CD14-positive monocyte (primary cell): ENCODE results near the gene GTPBP6. TPM values are rescaled to one million over a fixed set of nuclear protein-coding genes. Genes with fewer than 3 reads are reported as not detected.

Source experiments
- DNase-seq, 3 donors: peaks; one replicate each; pipeline ENCODE4 v3.0.0-alpha.2; 2011 to 2022
- H2AFZ ChIP-seq: 2 replicates; pipeline ENCODE4 v1.6.0; 2012; ENCODE audit warnings: mild to moderate bottlenecking, low read depth, low read length, inconsistent platforms; ENCODE audit not compliant: insufficient read depth, poor library complexity, severe bottlenecking
- H3K27ac ChIP-seq, 2 donors: 1 replicate in 1 of 2; 2 replicates in 1 of 2; pipeline ENCODE4 v1.5.1; 2012 to 2013; ENCODE audit warnings: low read length in 2 of 2, control low read depth in 1 of 2, inconsistent platforms in 1 of 2, low read depth in 1 of 2, mild to moderate bottlenecking in 1 of 2
- H3K27me3 ChIP-seq, 2 donors: one replicate each; pipeline versions ENCODE4 v1.6.0 to v1.6.1; 2011 to 2013; ENCODE audit warnings: low read length in 2 of 2; ENCODE audit not compliant: control insufficient read depth in 2 of 2, insufficient read depth in 2 of 2
- H3K36me3 ChIP-seq, 2 donors: replicated peaks in 1 of 2; 1 replicate in 1 of 2; 2 replicates in 1 of 2; pipeline versions ENCODE4 v1.5.1 to v1.6.1; 2012 to 2013; ENCODE audit warnings: low read length in 2 of 2, control low read depth in 1 of 2, inconsistent platforms in 1 of 2, mild to moderate bottlenecking in 1 of 2; ENCODE audit not compliant: insufficient read depth in 2 of 2, control insufficient read depth in 1 of 2
- H3K4me1 ChIP-seq, 2 donors: 1 replicate in 1 of 2; 2 replicates in 1 of 2; pipeline versions ENCODE4 v1.5.1 to v1.6.1; 2012 to 2013; ENCODE audit warnings: low read length in 2 of 2, control low read depth in 1 of 2, inconsistent platforms in 1 of 2, mild to moderate bottlenecking in 1 of 2, moderate library complexity in 1 of 2; ENCODE audit not compliant: insufficient read depth in 2 of 2, control insufficient read depth in 1 of 2
- H3K4me2 ChIP-seq: replicated peaks from 2 replicates; pipeline ENCODE3; 2012; ENCODE audit warnings: low read length, moderate library complexity, mild to moderate bottlenecking; ENCODE audit not compliant: poor library complexity, severe bottlenecking; ENCODE audit errors: extremely low read depth
- H3K4me3 ChIP-seq, 3 experiments: fragments of 200-600 bp in 1 of 3; sonication (generic) in 1 of 3; replicated peaks in 1 of 3; 1 replicate in 2 of 3; 2 replicates in 1 of 3; pipeline ENCODE4 v1.5.1; 2011 to 2013; ENCODE audit warnings: low read length in 3 of 3, mild to moderate bottlenecking in 3 of 3, control low read depth in 2 of 3, low read depth in 2 of 3, inconsistent platforms in 1 of 3, moderate library complexity in 1 of 3
- H3K79me2 ChIP-seq: 2 replicates; pipeline ENCODE4 v1.6.0; 2012; ENCODE audit warnings: mild to moderate bottlenecking, control low read depth, inconsistent platforms, low read length, moderate library complexity; ENCODE audit not compliant: insufficient read depth
- H3K9ac ChIP-seq: 2 replicates; pipeline ENCODE4 v1.6.0; 2017; ENCODE audit warnings: low read length, mild to moderate bottlenecking; ENCODE audit not compliant: insufficient read depth, poor library complexity, severe bottlenecking
- H3K9me3 ChIP-seq, 2 donors: replicated peaks in 1 of 2; 1 replicate in 1 of 2; 2 replicates in 1 of 2; pipeline versions ENCODE4 v1.5.1 to v1.6.1; 2012 to 2013; ENCODE audit warnings: low read length in 2 of 2, control low read depth in 1 of 2; ENCODE audit not compliant: control insufficient read depth in 1 of 2, insufficient read depth in 1 of 2
- H4K20me1 ChIP-seq: 2 replicates; pipeline ENCODE4 v1.6.0; 2012; ENCODE audit warnings: mild to moderate bottlenecking, low read length, control low read depth, moderate library complexity; ENCODE audit not compliant: insufficient read depth
- H3K27ac Mint-ChIP-seq, 7 donors: one replicate each; pipeline ENCODE4 v1.8.0; 2020; ENCODE audit warnings: mild to moderate bottlenecking in 7 of 7, mixed read lengths in 7 of 7, moderate library complexity in 6 of 7, inconsistent platforms in 2 of 7
- H3K27me3 Mint-ChIP-seq, 3 donors: one replicate each; pipeline ENCODE4 v1.8.0; 2021 to 2022; ENCODE audit warnings: low read depth in 3 of 3, mild to moderate bottlenecking in 3 of 3, mixed read lengths in 3 of 3, moderate library complexity in 3 of 3, inconsistent platforms in 1 of 3
- H3K36me3 Mint-ChIP-seq, 2 donors: one replicate each; pipeline ENCODE4 v1.8.0; 2020; ENCODE audit warnings: mixed read lengths in 2 of 2, inconsistent platforms in 1 of 2, mild to moderate bottlenecking in 1 of 2
- H3K4me1 Mint-ChIP-seq: one replicate; pipeline ENCODE4 v1.8.0; 2020; ENCODE audit warnings: mild to moderate bottlenecking, mixed read lengths
- H3K4me3 Mint-ChIP-seq, 2 donors: one replicate each; pipeline ENCODE4 v1.8.0; 2020; ENCODE audit warnings: mild to moderate bottlenecking in 2 of 2, mixed read lengths in 2 of 2, moderate library complexity in 1 of 2
- H3K9me3 Mint-ChIP-seq, 7 donors: one replicate each; pipeline ENCODE4 v1.8.0; 2020 to 2022; ENCODE audit warnings: mixed read lengths in 7 of 7, mild to moderate bottlenecking in 6 of 7, moderate library complexity in 6 of 7, inconsistent platforms in 2 of 7
- CTCF ChIP-seq: fragments of 200-600 bp; IDR thresholded peaks from one replicate; pipeline ENCODE4 v1.8.0; 2022; ENCODE audit warnings: antibody characterized with exemption, mild to moderate bottlenecking
- WGBS: methylation state at CpG from one replicate; pipeline ENCODE4 v1.1.5; 2013; ENCODE audit warnings: missing lambda C conversion rate; ENCODE audit not compliant: insufficient coverage; 5-methylcytosine and 5-hydroxymethylcytosine counted together
- intact Hi-C, 2 donors: fragments of 100-400 bp; cut with micrococcal nuclease; formaldehyde crosslinking; loops; one replicate each; pipeline versions ENCODE4 v1.15.0 to v1.15.1; 2023
- polyA plus RNA-seq, 3 donors: library from polyadenylated mRNA; depleted of rRNA in 1 of 3; unstranded in 2 of 3; stranded (reverse) in 1 of 3; fragments of 300-500 nt in 2 of 3; fragments of >200 nt in 1 of 3; fragmentation: Illumina TruSeq in 2 of 3; gene quantifications; 1 replicate in 2 of 3; 2 replicates in 1 of 3; pipeline ENCODE4 v1.2.3, GENCODE V29; 2012 to 2021

GTPBP6 gene
- polyA plus RNA-seq, 3 donors, result 17.2 to 39.3 (median 27.0) TPM

GRCh38 chrX:340641-341423, 22.2 kb upstream of the GTPBP6 start:
- Histone ChIP-seq H3K27ac (no peak overlapping the region), H3K4me1 (no peaks in the 10 kb centered on the region), H3K27me3 (no peaks in the 10 kb centered on the region), H3K36me3 (peaks cover 6 to 40% of the 10 kb centered on the region in 2 donors), H3K4me2 (no peak overlapping the region), H3K4me3 (no peak overlapping the region), H3K9me3 (peaks cover 49 to 75% of the 10 kb centered on the region in 2 donors), H3K9ac (no peak overlapping the region), H4K20me1 (no peaks in the 10 kb centered on the region), H3K79me2 (no peaks in the 10 kb centered on the region), H2AFZ (no peak overlapping the region)
- no peak for TF ChIP-seq CTCF
- 96% methylated on average over 37 of the region's 52 CpGs for WGBS
- Mint-ChIP-seq H3K27ac (no peak overlapping the region), H3K36me3 (peaks cover 38 to 50% of the 10 kb centered on the region in 2 donors), H3K27me3 (peaks cover 0 to 6% (median 0%) of the 10 kb centered on the region in 3 donors), H3K4me3 (no peak overlapping the region), H3K4me1 (no peaks in the 10 kb centered on the region), H3K9me3 (peaks cover 35 to 63% (median 48%) of the 10 kb centered on the region in 7 donors)
- DNase-seq, result no peak
- intact Hi-C loops, result no loop called here

- Histone ChIP-seq H3K27me3 (no peaks in the 10 kb centered on the region), H3K4me2 (no peak overlapping the region), H3K9me3 (peaks cover 44 to 75% of the 10 kb centered on the region in 2 donors), H3K9ac (no peak overlapping the region), H3K4me1 (no peaks in the 10 kb centered on the region), H3K4me3 (no peak overlapping the region), H3K27ac (no peak overlapping the region), H3K36me3 (peaks cover 6 to 36% of the 10 kb centered on the region in 2 donors), H4K20me1 (no peaks in the 10 kb centered on the region), H3K79me2 (no peaks in the 10 kb centered on the region), H2AFZ (no peak overlapping the region)
- no peak overlapping the region for H3K4me3 Mint-ChIP-seq
- H3K27me3 Mint-ChIP-seq, result peaks cover 0 to 6% (median 0%) of the 10 kb centered on the region in 3 donors
- intact Hi-C loops, result no loop called here
- H3K4me1 Mint-ChIP-seq, result no peaks in the 10 kb centered on the region
- 100% methylated on average over 4 of the region's 24 CpGs for WGBS
- H3K36me3 Mint-ChIP-seq, result peaks cover 37 to 54% of the 10 kb centered on the region in 2 donors
- DNase-seq, result no peak
- H3K27ac Mint-ChIP-seq, result no peak overlapping the region
- TF ChIP-seq CTCF, result no peak
- H3K9me3 Mint-ChIP-seq, result peaks cover 35 to 65% (median 47%) of the 10 kb centered on the region in 7 donors
Measured at GRCh38 chrX:340121-340520, 21.5 kb upstream of the GTPBP6 start.
